Liver (tissue), 9 donors: Measurements from ENCODE around the gene TMEM40. TPM values are rescaled to one million over a fixed set of nuclear protein-coding genes. Genes with fewer than 3 reads are reported as not detected.

Experiments
- DNase-seq: peaks from one replicate; pipeline ENCODE4 v3.0.0-alpha.2; 2017; ENCODE audit warnings: low spot score
- H3K27ac ChIP-seq, 2 donors: one replicate each; pipeline ENCODE4 v1.7.0; 2013; ENCODE audit warnings: inconsistent platforms in 2 of 2, low read length in 2 of 2, control low read depth in 1 of 2, low read depth in 1 of 2, mild to moderate bottlenecking in 1 of 2
- H3K27me3 ChIP-seq, 4 donors: one replicate each; pipeline versions ENCODE4 v1.6.1 to v1.7.0; 2013; ENCODE audit warnings: low read length in 3 of 4, inconsistent platforms in 1 of 4, mild to moderate bottlenecking in 1 of 4, moderate library complexity in 1 of 4; ENCODE audit not compliant: control insufficient read depth in 4 of 4, insufficient read depth in 4 of 4
- H3K36me3 ChIP-seq, 4 donors: one replicate each; pipeline versions ENCODE4 v1.6.1 to v1.7.0; 2013; ENCODE audit warnings: low read length in 3 of 4, mild to moderate bottlenecking in 3 of 4, low read depth in 1 of 4, moderate library complexity in 1 of 4; ENCODE audit not compliant: control insufficient read depth in 4 of 4, insufficient read depth in 3 of 4
- H3K4me1 ChIP-seq, 4 donors: one replicate each; pipeline versions ENCODE4 v1.6.1 to v1.7.0; 2013; ENCODE audit warnings: low read length in 3 of 4, mild to moderate bottlenecking in 3 of 4, moderate library complexity in 1 of 4; ENCODE audit not compliant: control insufficient read depth in 4 of 4, insufficient read depth in 4 of 4
- H3K4me3 ChIP-seq, 3 donors: one replicate each; pipeline versions ENCODE4 v1.6.1 to v1.7.0; 2013; ENCODE audit warnings: low read length in 3 of 3, control low read depth in 1 of 3, low read depth in 1 of 3, mild to moderate bottlenecking in 1 of 3
- H3K9ac ChIP-seq, 2 donors: one replicate each; pipeline ENCODE4 v1.7.0; 2013; ENCODE audit warnings: low read length in 2 of 2, mild to moderate bottlenecking in 2 of 2, moderate library complexity in 2 of 2, control low read depth in 1 of 2, low read depth in 1 of 2
- H3K9me3 ChIP-seq, 4 donors: one replicate each; pipeline versions ENCODE4 v1.6.1 to v1.7.0; 2013; ENCODE audit warnings: low read length in 3 of 4; ENCODE audit not compliant: control insufficient read depth in 4 of 4
- EGR1 ChIP-seq, 2 donors: IDR thresholded peaks; 2 replicates each; pipeline ENCODE4 v1.6.1; 2016 to 2018; ENCODE audit warnings: antibody characterized with exemption in 2 of 2, low read depth in 2 of 2
- FOXA1 ChIP-seq: IDR thresholded peaks from 2 replicates; pipeline ENCODE4 v1.6.1; 2016; ENCODE audit warnings: antibody characterized with exemption
- FOXA2 ChIP-seq: IDR thresholded peaks from 2 replicates; pipeline ENCODE4 v1.6.1; 2016; ENCODE audit warnings: antibody characterized with exemption
- GABPA ChIP-seq, 2 donors: IDR thresholded peaks in 1 of 2; conservative IDR thresholded peaks in 1 of 2; 2 replicates each; pipeline ENCODE4 v1.6.1; 2016; ENCODE audit warnings: antibody characterized with exemption in 2 of 2, mild to moderate bottlenecking in 1 of 2, moderate library complexity in 1 of 2
- HNF4A ChIP-seq, 2 donors: conservative IDR thresholded peaks; 2 replicates each; pipeline ENCODE4 v1.6.1; 2016; ENCODE audit warnings: antibody characterized with exemption in 2 of 2, mild to moderate bottlenecking in 2 of 2
- HNF4G ChIP-seq: IDR thresholded peaks from 2 replicates; pipeline ENCODE4 v1.6.1; 2016; ENCODE audit warnings: antibody characterized with exemption
- JUND ChIP-seq, 2 donors: IDR thresholded peaks; 2 replicates each; pipeline ENCODE4 v1.6.1; 2016; ENCODE audit warnings: antibody characterized with exemption in 2 of 2
- NR2F2 ChIP-seq: IDR thresholded peaks from 2 replicates; pipeline ENCODE4 v1.6.1; 2016; ENCODE audit warnings: antibody characterized with exemption
- RAD21 ChIP-seq, 2 donors: IDR thresholded peaks; 2 replicates each; pipeline ENCODE4 v1.6.1; 2016; ENCODE audit warnings: antibody characterized with exemption in 2 of 2, mild to moderate bottlenecking in 2 of 2
- RXRA ChIP-seq, 2 donors: IDR thresholded peaks; 2 replicates each; pipeline ENCODE4 v1.6.1; 2017 to 2018; ENCODE audit warnings: antibody characterized with exemption in 2 of 2, mild to moderate bottlenecking in 1 of 2
- SP1 ChIP-seq: IDR thresholded peaks from 2 replicates; pipeline ENCODE4 v1.6.1; 2018; ENCODE audit warnings: antibody characterized with exemption, mild to moderate bottlenecking
- TAF1 ChIP-seq: conservative IDR thresholded peaks from 2 replicates; pipeline ENCODE4 v1.6.1; 2016; ENCODE audit warnings: antibody characterized with exemption, mild to moderate bottlenecking
- YY1 ChIP-seq: IDR thresholded peaks from 2 replicates; pipeline ENCODE4 v1.6.1; 2016; ENCODE audit warnings: antibody characterized with exemption, mild to moderate bottlenecking
- WGBS: extraction: QIAGEN DNeasy Blood & Tissue Kit; methylation state at CpG from one replicate; pipeline ENCODE4 v1.1.7; 2013; 5-methylcytosine and 5-hydroxymethylcytosine counted together
- polyA plus RNA-seq, 2 donors: library from polyadenylated mRNA; stranded (reverse) in 1 of 2; unstranded in 1 of 2; fragments of 200-250 nt in 1 of 2; fragments of >200 nt in 1 of 2; fragmentation: Nextera tagmentation in 1 of 2; extraction: Ambion mirVana in 1 of 2; gene quantifications; one replicate each; pipeline versions ENCODE4 v1.2.1 to v1.2.3, GENCODE V29; 2013 to 2015
- total RNA-seq, 2 donors: library from RNA; depleted of rRNA; stranded (reverse); fragments of >200 nt; gene quantifications; one replicate each; pipeline ENCODE4 v1.2.3, GENCODE V29; 2014
- TF ChIP-seq, protein P1 (sequence below): IDR thresholded peaks from 2 replicates; pipeline ENCODE4 v1.6.1; 2016; ENCODE audit warnings: antibody characterized with exemption
- TF ChIP-seq, protein P2 (sequence below): IDR thresholded peaks from 2 replicates; pipeline ENCODE4 v1.6.1; 2016; ENCODE audit warnings: antibody characterized with exemption
- TF ChIP-seq, protein P3 (sequence below): fragments of 150-350 bp; IDR thresholded peaks from 2 replicates; pipeline ENCODE4 v1.5.1; 2017; ENCODE audit warnings: improper control_type of control experiment, low read depth, low read length; ENCODE audit not compliant: missing input control
- TF ChIP-seq, protein P4 (sequence below): IDR thresholded peaks from 2 replicates; pipeline ENCODE4 v1.6.1; 2016; ENCODE audit warnings: antibody characterized with exemption
- TF ChIP-seq, protein P5 (sequence below): IDR thresholded peaks from 2 replicates; pipeline ENCODE4 v1.6.1; 2016; ENCODE audit warnings: antibody characterized with exemption, mild to moderate bottlenecking
- donor health status: healthy.
- donor health status: healthy.
- donor health status: healthy.
- donor health status: healthy.
- donor health status: healthy.

TMEM40 gene
- total and polyA plus RNA-seq, 4 donors, result 0.57 to 0.79 TPM; not detected in 2

DNA sequence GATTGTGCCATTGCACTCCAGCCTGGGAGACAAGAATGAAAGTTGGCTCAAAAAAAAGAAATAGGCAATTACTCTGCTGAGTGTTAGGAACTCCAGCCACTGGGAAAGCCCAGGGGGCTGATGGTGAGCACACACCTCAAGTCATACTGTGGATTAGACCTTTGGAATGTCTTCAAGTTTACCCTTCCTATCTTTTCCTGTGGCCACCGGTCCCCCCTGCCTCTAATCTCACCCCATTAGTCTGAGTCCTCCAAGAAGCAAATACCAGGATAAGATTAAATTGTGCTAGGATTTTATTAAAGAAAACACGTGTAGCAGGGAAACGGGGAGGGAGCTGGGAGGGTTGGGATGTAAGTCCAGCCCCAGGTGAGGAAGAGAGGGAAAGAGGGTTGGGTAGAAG is 31.6 kb downstream of the TMEM40 start:
- Histone ChIP-seq H3K4me1 (peaks cover 0 to 3% (median under 1%) of the 10 kb centered on the region in 4 donors), H3K4me3 (no peak overlapping the region), H3K9me3 (no peaks in the 10 kb centered on the region), H3K36me3 (no peaks in the 10 kb centered on the region), H3K27me3 (no peaks in the 10 kb centered on the region), H3K27ac (no peak overlapping the region), H3K9ac (no peak overlapping the region)
- 72% methylated on average over 3 of the region's 3 CpGs for WGBS
- no peak for DNase-seq
- TF ChIP-seq HNF4A (conservative IDR thresholded peaks at IDR 0.05) (no peak), RAD21 (IDR thresholded peaks at IDR 0.05) (no peak), EGR1 (IDR thresholded peaks at IDR 0.05; ENCODE audit: low read depth in 2 of 2) (no peak), RXRA (IDR thresholded peaks at IDR 0.05) (no peak), FOXA1 (no peak), NR2F2 (no peak), YY1 (no peak), GABPA (IDR thresholded peaks at IDR 0.05 in 1 of 2, conservative IDR thresholded peaks at IDR 0.05 in 1 of 2) (no peak), HNF4G (no peak), TAF1 (no peak), SP1 (no peak), JUND (IDR thresholded peaks at IDR 0.05) (no peak), FOXA2 (no peak)
- TF ChIP-seq, protein P1, sequence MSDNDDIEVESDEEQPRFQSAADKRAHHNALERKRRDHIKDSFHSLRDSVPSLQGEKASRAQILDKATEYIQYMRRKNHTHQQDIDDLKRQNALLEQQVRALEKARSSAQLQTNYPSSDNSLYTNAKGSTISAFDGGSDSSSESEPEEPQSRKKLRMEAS, result no peak
- TF ChIP-seq, protein P2, sequence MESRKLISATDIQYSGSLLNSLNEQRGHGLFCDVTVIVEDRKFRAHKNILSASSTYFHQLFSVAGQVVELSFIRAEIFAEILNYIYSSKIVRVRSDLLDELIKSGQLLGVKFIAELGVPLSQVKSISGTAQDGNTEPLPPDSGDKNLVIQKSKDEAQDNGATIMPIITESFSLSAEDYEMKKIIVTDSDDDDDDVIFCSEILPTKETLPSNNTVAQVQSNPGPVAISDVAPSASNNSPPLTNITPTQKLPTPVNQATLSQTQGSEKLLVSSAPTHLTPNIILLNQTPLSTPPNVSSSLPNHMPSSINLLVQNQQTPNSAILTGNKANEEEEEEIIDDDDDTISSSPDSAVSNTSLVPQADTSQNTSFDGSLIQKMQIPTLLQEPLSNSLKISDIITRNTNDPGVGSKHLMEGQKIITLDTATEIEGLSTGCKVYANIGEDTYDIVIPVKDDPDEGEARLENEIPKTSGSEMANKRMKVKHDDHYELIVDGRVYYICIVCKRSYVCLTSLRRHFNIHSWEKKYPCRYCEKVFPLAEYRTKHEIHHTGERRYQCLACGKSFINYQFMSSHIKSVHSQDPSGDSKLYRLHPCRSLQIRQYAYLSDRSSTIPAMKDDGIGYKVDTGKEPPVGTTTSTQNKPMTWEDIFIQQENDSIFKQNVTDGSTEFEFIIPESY, result no peak
- TF ChIP-seq, protein P3, sequence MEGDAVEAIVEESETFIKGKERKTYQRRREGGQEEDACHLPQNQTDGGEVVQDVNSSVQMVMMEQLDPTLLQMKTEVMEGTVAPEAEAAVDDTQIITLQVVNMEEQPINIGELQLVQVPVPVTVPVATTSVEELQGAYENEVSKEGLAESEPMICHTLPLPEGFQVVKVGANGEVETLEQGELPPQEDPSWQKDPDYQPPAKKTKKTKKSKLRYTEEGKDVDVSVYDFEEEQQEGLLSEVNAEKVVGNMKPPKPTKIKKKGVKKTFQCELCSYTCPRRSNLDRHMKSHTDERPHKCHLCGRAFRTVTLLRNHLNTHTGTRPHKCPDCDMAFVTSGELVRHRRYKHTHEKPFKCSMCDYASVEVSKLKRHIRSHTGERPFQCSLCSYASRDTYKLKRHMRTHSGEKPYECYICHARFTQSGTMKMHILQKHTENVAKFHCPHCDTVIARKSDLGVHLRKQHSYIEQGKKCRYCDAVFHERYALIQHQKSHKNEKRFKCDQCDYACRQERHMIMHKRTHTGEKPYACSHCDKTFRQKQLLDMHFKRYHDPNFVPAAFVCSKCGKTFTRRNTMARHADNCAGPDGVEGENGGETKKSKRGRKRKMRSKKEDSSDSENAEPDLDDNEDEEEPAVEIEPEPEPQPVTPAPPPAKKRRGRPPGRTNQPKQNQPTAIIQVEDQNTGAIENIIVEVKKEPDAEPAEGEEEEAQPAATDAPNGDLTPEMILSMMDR, result no peak
- TF ChIP-seq, protein P4, sequence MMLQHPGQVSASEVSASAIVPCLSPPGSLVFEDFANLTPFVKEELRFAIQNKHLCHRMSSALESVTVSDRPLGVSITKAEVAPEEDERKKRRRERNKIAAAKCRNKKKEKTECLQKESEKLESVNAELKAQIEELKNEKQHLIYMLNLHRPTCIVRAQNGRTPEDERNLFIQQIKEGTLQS, result no peak
- TF ChIP-seq, protein P5, sequence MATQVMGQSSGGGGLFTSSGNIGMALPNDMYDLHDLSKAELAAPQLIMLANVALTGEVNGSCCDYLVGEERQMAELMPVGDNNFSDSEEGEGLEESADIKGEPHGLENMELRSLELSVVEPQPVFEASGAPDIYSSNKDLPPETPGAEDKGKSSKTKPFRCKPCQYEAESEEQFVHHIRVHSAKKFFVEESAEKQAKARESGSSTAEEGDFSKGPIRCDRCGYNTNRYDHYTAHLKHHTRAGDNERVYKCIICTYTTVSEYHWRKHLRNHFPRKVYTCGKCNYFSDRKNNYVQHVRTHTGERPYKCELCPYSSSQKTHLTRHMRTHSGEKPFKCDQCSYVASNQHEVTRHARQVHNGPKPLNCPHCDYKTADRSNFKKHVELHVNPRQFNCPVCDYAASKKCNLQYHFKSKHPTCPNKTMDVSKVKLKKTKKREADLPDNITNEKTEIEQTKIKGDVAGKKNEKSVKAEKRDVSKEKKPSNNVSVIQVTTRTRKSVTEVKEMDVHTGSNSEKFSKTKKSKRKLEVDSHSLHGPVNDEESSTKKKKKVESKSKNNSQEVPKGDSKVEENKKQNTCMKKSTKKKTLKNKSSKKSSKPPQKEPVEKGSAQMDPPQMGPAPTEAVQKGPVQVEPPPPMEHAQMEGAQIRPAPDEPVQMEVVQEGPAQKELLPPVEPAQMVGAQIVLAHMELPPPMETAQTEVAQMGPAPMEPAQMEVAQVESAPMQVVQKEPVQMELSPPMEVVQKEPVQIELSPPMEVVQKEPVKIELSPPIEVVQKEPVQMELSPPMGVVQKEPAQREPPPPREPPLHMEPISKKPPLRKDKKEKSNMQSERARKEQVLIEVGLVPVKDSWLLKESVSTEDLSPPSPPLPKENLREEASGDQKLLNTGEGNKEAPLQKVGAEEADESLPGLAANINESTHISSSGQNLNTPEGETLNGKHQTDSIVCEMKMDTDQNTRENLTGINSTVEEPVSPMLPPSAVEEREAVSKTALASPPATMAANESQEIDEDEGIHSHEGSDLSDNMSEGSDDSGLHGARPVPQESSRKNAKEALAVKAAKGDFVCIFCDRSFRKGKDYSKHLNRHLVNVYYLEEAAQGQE, result no peak
